DLD1 (cell line): Measurements from ENCODE around the gene NANOS1.
"Not testable (repeated sequence)": the region's sequence is repeated elsewhere in the genome, so short reads cannot be mapped to it uniquely, and the experiment has no call there.

ENCODE experiments used
- in situ Hi-C: cut with HindIII; loops from 2 replicates; pipeline ENCODE4 v1.10.0; 2017; ENCODE audit warnings: low sequenced_read_pairs

NANOS1 gene

GRCh38 chr10:119006451-119007210 lies 22.9 kb upstream of the NANOS1 start:
- in situ Hi-C loops = no loop called here

DNA sequence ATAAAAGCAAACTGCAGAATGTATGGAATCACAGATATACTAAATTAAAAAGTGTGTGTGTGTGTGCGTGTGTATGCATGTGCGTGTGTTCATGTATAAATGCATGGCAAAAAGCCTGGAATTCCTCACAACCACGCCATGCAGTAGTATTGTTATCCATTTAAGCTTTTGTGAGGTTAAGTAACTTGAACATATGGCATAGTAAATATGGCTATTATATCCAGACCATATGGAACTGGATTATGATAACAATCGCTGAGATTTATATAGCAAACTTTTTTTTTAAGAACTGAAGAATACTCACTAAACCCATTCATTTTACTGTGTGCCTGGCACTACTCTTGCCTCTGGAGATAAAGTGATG lies 22.3 kb upstream of the NANOS1 start:
- in situ Hi-C loops = no loop called here

- in situ Hi-C loops = no loop called here
Observed at GRCh38 chr10:119020627-119020946, 8.9 kb upstream of the NANOS1 start.

GRCh38 chr10:119022846-119023552 lies 6.5 kb upstream of the NANOS1 start:
- in situ Hi-C loops = no loop called here

- in situ Hi-C loops = no loop called here
Observed at GRCh38 chr10:119023553-119023868, 6.0 kb upstream of the NANOS1 start.

GRCh38 chr10:119024882-119025281 lies 4.6 kb upstream of the NANOS1 start:
- in situ Hi-C loops = no loop called here

GRCh38 chr10:119025336-119025735 lies 4.2 kb upstream of the NANOS1 start:
- in situ Hi-C loops = no loop called here

DNA sequence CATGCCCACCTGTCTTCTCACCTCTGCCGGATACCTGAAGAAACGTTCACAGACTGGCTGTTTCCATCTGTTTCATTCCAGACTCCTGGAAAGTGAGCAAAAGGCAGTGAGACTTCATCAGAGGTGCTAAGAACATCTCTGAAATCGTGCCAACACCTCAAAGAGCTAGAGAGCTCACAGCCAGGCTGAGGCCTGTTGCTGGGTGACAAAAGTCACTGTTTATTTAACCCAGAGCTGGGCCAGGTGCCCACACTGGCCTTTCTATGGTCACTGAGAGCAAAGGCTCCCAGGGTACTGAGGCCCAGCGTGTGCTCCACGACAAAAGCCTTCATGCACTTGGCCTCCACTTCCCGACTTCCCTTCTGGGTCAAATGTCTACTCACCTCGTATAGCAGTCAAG lies 3.7 kb upstream of the NANOS1 start:
- in situ Hi-C loops = no loop called here

GRCh38 chr10:119026301-119027110 lies 3.0 kb upstream of the NANOS1 start:
- in situ Hi-C loops = no loop called here

GRCh38 chr10:119028445-119028899 lies 1.0 kb upstream of the NANOS1 start:
- in situ Hi-C loops = not testable (repeated sequence)

DNA sequence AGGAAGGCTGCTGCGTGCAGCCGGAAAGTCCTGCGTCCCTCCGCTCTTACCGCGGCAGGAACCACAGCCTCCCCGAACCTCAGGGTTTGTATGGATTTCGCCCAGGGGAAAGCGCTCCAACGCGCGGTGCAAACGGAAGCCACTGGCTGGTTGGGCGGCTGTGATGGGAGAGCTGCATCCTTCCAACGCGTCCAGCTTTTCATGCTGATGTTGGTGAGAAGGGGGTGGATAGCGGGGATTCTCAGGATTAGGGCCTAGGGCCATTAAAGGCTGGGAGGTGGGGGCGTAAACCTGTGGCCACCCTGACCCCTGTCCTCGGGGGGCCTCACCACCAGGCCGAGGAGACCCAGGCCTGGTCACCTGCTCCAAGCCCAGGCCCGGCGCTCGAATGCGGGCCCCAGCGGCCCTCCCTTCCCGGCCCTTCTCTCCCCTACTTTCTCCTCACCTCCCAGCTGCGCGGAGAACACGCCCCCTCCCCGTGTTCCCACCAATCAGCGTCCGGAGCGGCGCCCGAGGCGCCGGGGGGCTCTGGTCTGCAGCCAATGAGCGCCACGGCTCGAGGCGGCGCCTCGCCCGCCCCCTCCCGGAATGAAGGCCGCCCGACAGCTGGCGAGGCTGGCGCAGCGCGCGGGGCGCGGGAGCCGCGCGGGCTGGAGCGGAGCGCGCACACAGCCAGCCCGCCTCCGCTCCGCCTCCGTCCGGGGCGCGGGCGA lies 458 bp upstream of the NANOS1 start:
- in situ Hi-C loops = no loop called here

DNA sequence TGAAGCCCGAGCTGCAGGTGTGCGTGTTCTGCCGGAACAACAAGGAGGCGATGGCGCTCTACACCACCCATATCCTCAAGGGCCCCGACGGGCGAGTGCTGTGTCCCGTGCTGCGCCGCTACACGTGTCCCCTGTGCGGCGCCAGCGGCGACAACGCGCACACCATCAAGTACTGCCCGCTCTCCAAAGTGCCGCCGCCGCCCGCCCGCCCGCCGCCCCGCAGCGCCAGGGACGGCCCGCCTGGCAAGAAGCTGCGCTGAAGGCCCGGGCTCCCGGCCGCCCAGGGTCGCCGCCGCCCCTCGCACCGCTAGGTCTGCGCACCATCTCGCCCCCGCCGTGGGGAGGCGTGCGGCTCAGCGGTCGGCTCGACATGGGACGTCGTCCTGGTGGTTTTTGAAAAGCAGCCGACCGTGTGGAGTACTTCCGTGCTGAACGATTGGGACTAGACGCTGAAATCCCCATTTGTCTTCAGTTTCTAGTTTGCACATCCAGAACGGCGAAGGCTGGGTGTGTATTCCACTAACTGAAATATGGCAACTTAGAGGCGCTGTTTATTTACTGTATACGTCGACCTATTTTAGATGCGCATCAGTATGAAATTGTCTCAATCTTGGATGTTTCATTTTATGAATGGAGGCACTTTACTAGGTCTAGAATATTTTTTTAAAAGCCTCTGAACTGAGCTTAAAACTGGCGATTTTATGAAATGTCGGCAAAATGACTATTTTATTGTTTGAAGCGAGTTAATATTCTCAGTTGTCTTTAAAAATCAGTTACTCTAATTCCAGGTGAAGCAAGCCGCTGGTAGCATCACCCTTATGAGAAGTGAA lies 1.1 kb downstream of the NANOS1 start:
- in situ Hi-C loops = no loop called here

GRCh38 chr10:119031496-119032059 lies 2.1 kb downstream of the NANOS1 start:
- in situ Hi-C loops = no loop called here

- in situ Hi-C loops = no loop called here
Observed at GRCh38 chr10:119039161-119039560, 9.6 kb downstream of the NANOS1 start.

- in situ Hi-C loops = no loop called here
Observed at GRCh38 chr10:119041326-119041725, 11.8 kb downstream of the NANOS1 start.

GRCh38 chr10:119042169-119042568 lies 12.7 kb downstream of the NANOS1 start:
- in situ Hi-C loops = no loop called here

DNA sequence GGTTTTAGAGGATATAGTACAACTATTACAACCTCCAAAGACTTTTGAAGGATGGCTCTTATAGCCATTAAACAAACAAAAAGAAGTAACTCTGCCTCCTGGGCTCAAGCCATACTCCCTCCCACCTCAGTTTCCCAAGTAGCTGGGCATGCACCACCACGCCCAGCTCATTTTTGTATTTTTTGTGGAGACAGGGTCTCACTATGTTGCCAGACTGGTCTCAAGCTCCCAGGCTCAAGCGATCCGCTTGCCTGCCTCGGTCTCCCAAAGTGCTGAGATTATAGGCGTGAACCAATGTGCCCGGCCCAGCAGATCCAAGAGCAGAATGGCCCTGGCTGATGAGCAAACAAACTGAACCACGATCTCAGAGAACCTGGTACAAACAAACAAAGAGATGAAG lies 16.0 kb downstream of the NANOS1 start:
- in situ Hi-C loops = no loop called here

GRCh38 chr10:119049361-119049760 lies 19.8 kb downstream of the NANOS1 start:
- in situ Hi-C loops = no loop called here

GRCh38 chr10:119049777-119050176 lies 20.3 kb downstream of the NANOS1 start:
- in situ Hi-C loops = no loop called here

GRCh38 chr10:119051775-119052174 lies 22.3 kb downstream of the NANOS1 start:
- in situ Hi-C loops = no loop called here
